BE2C (cell line): Measurements from ENCODE around the gene AKR1D1.
A peak's percentile ranks its signal among the peaks of the same experiment; 100 is the strongest.

Source experiments
- DNase-seq: peaks from one replicate; pipeline ENCODE4 v3.0.0-alpha.2; 2020
- H3K27me3 ChIP-seq: fragments of 250-450 bp; sonication (Bioruptor Pico); 2 replicates; pipeline ENCODE4 v1.5.1; 2020; ENCODE audit warnings: mild to moderate bottlenecking
- H3K36me3 ChIP-seq: fragments of 250-450 bp; sonication (Bioruptor Pico); 2 replicates; pipeline ENCODE4 v1.5.1; 2020; ENCODE audit warnings: mild to moderate bottlenecking
- H3K4me1 ChIP-seq: fragments of 250-450 bp; sonication (Bioruptor Pico); 2 replicates; pipeline ENCODE4 v1.5.1; 2020
- H3K4me3 ChIP-seq: 2 replicates; pipeline ENCODE4 v1.5.1; 2011; ENCODE audit warnings: low read depth, low read length
- H3K9me3 ChIP-seq: fragments of 250-450 bp; sonication (Bioruptor Pico); 2 replicates; pipeline ENCODE4 v1.5.1; 2020
- TF ChIP-seq, protein P1 (sequence below): IDR thresholded peaks from 2 replicates; pipeline ENCODE4 v1.5.1; 2012; ENCODE audit warnings: mild to moderate bottlenecking, low read depth, low read length

Gene AKR1D1

DNA sequence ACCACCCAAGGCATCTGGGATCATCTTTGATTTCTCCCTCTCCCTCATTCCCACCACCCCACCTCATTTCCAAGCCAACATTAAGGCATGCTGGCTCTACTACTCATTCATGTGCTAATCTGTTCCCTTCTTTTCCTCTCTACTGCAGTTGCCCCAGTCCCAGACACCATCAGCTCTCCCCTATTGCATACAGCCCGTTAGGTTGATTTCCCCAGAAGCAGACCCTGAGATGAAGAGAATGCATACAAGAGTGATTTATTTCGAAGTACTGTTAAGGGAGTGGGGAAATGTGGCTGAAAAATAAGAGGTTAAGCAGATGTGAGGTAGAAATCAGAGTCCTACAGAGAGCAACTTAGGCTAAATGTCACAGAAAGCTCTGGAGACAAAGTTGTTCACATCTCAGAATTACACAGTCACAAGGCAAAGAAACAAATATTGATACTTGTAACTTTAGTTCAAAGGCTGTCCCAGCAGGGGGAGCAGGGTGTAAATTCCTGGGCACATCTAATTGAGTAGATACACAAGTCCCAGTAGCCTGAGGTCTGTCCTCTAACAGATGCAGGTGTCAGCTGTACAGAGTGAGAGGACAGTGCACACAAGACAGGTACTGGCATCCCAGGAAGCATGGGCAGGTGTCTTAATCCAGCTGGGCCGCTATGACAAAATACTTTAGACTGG, 20.9 kb downstream of the AKR1D1 start:
- Histone ChIP-seq H3K36me3 (no peaks in the 10 kb centered on the region), H3K4me1 (no peaks in the 10 kb centered on the region), H3K9me3 (no peaks in the 10 kb centered on the region), H3K27me3 (no peaks in the 10 kb centered on the region), H3K4me3 (no peak overlapping the region)
- peak; percentile 48 for DNase-seq
- TF ChIP-seq, protein P1, sequence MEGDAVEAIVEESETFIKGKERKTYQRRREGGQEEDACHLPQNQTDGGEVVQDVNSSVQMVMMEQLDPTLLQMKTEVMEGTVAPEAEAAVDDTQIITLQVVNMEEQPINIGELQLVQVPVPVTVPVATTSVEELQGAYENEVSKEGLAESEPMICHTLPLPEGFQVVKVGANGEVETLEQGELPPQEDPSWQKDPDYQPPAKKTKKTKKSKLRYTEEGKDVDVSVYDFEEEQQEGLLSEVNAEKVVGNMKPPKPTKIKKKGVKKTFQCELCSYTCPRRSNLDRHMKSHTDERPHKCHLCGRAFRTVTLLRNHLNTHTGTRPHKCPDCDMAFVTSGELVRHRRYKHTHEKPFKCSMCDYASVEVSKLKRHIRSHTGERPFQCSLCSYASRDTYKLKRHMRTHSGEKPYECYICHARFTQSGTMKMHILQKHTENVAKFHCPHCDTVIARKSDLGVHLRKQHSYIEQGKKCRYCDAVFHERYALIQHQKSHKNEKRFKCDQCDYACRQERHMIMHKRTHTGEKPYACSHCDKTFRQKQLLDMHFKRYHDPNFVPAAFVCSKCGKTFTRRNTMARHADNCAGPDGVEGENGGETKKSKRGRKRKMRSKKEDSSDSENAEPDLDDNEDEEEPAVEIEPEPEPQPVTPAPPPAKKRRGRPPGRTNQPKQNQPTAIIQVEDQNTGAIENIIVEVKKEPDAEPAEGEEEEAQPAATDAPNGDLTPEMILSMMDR, result peak; percentile 62

DNA sequence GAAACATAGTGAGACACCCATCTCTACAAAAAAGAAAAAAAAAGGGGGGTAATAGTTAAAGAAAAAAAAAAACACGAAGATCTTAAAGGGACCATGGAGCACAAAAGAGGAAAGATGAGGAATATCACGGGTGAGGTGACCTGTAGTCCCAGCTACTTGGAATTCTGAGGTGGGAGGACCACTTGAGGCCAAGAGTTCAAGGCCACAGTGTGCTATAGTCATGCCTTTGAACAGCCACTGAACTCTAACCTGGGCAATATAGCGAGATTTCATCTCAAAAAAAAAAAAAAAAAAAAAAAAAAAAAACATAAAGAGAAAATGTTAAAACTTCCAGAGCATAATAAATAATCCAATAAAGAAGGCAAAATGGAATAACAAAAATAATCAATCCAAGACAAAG, 23.6 kb downstream of the AKR1D1 start:
- Histone ChIP-seq H3K9me3 (no peaks in the 10 kb centered on the region), H3K27me3 (no peaks in the 10 kb centered on the region), H3K4me3 (no peak overlapping the region), H3K36me3 (no peaks in the 10 kb centered on the region), H3K4me1 (no peaks in the 10 kb centered on the region)
- DNase-seq, result no peak
- TF ChIP-seq, protein P1, result no peak

DNA sequence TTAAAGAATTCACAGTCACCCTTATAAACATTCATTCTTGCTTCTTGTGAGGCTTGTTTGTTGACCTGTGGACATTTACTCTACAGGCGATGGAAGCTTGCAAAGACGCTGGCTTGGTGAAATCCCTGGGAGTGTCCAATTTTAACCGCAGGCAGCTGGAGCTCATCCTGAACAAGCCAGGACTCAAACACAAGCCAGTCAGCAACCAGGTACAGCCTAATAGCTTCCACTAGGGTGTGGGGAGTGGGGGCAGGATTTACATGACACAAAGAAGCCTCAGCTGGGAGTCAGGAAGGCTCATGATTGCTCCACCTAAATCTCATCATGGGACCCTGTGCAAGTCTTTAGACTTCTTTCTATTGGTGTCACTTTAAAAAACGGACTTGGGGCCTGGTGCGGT, 29.0 kb downstream of the AKR1D1 start:
- no peak for DNase-seq
- Histone ChIP-seq H3K4me3 (no peak overlapping the region), H3K9me3 (no peaks in the 10 kb centered on the region), H3K27me3 (no peaks in the 10 kb centered on the region), H3K36me3 (no peaks in the 10 kb centered on the region), H3K4me1 (no peaks in the 10 kb centered on the region)
- TF ChIP-seq, protein P1, result no peak

DNA sequence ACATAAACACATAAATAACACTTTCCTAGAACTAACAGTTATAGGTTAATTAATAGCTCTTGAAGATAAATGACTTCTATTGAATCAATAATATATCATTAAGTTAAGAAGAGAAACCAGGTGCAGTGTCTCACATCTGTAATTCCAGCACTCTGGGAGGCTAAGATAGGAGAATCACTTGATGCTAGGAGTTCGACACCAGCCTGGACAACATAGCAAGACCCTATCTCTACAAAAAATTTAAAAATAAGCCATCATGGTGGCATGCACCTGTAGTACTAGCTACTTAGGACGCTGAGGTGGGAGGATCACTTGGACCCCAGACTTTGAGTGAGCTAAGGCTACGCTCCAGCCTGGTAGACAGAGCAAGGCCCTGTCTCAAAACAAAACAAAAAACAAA, 38.8 kb downstream of the AKR1D1 start:
- no peak for DNase-seq
- Histone ChIP-seq H3K4me3 (no peak overlapping the region), H3K9me3 (no peaks in the 10 kb centered on the region), H3K36me3 (no peaks in the 10 kb centered on the region), H3K4me1 (peaks cover 5% of the 10 kb centered on the region; the same call in 1 of the 2 replicates), H3K27me3 (no peaks in the 10 kb centered on the region)
- TF ChIP-seq, protein P1, result no peak

DNA sequence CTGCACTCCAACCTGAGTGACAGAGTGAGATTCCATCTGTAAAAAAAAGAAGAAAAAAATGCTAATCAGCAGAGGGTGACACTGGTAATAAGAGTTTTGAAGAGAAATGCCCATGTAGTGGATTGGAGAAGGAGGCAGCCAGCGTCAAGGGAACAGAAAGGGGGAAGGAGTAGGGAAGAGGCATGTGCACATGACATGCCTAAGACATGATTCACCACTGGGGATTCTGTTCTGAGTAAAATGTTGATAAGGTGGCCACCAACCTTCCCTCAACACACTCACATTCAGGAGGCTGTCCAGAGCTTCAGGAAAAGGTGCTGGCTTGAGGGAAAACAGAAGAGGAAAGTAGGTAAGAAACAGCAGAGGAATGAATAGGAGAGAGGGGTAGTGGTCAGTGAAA, 39.9 kb downstream of the AKR1D1 start:
- no peaks in the 10 kb centered on the region for H3K36me3 ChIP-seq
- no peaks in the 10 kb centered on the region for H3K27me3 ChIP-seq
- H3K4me1 ChIP-seq, result peaks cover 5% of the 10 kb centered on the region; the same call in 1 of the 2 replicates
- no peak for DNase-seq
- no peaks in the 10 kb centered on the region for H3K9me3 ChIP-seq
- no peak overlapping the region for H3K4me3 ChIP-seq
- TF ChIP-seq, protein P1, result no peak

DNA sequence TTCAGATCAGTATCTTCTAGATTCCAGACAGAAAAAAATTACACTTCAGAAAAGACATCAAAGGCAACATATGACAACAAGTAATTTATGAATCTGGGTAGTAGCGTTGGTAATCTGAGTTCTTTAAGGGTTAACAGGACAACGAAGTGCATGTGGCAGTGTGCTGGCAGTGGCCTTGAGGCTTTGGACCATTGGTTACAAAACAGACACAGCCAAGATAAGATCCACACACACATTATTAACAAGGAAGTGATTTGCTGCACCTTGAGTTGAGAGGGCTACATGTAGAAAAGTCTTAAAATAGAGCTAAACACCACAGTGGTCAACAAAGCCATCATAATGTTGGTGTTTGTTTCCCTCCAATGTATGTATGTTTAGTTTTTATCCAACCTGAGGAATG, 40.6 kb downstream of the AKR1D1 start:
- H3K4me1 ChIP-seq, result peaks cover 5% of the 10 kb centered on the region; the same call in 1 of the 2 replicates
- no peak overlapping the region for H3K4me3 ChIP-seq
- DNase-seq, result peak; percentile 21
- no peaks in the 10 kb centered on the region for H3K9me3 ChIP-seq
- H3K27me3 ChIP-seq, result no peaks in the 10 kb centered on the region
- TF ChIP-seq, protein P1, result no peak
- H3K36me3 ChIP-seq, result no peaks in the 10 kb centered on the region
